ENCODE measurements around the gene PAX3.
A peak's percentile ranks its signal among the peaks of the same experiment; 100 is the strongest.

The PAX3 gene

GRCh38 chr2:222310747-222311318 is 12.0 kb upstream of the PAX3 start:
- DNase-seq (ENCODE audit: low spot score): no peak

GRCh38 chr2:222309766-222310165 is 11.0 kb upstream of the PAX3 start:
- DNase-seq (ENCODE audit: low spot score): no peak

GRCh38 chr2:222309361-222309760 is 10.6 kb upstream of the PAX3 start:
- DNase-seq (ENCODE audit: low spot score): no peak

GRCh38 chr2:222307978-222308730 is 9.4 kb upstream of the PAX3 start:
- no peak for DNase-seq (ENCODE audit: low spot score)

GRCh38 chr2:222307143-222307756 is 8.5 kb upstream of the PAX3 start:
- peak; percentile 26 for DNase-seq (ENCODE audit: low spot score)

- no peak for DNase-seq (ENCODE audit: low spot score)
Observed at GRCh38 chr2:222306393-222307142, 7.8 kb upstream of the PAX3 start.

GRCh38 chr2:222305516-222306392 is 7.0 kb upstream of the PAX3 start:
- peak; percentile 44 for DNase-seq (ENCODE audit: low spot score)

GRCh38 chr2:222304737-222305515 is 6.1 kb upstream of the PAX3 start:
- no peak for DNase-seq (ENCODE audit: low spot score)

GRCh38 chr2:222303828-222304736 is 5.3 kb upstream of the PAX3 start:
- no peak for DNase-seq (ENCODE audit: low spot score)

GRCh38 chr2:222303045-222303827 is 4.4 kb upstream of the PAX3 start:
- no peak for DNase-seq (ENCODE audit: low spot score)

GRCh38 chr2:222302178-222303018 is 3.6 kb upstream of the PAX3 start:
- DNase-seq (ENCODE audit: low spot score): no peak

- DNase-seq (ENCODE audit: low spot score): no peak
Observed at GRCh38 chr2:222301796-222302118, 3.0 kb upstream of the PAX3 start.

- no peak for DNase-seq (ENCODE audit: low spot score)
Observed at GRCh38 chr2:222301053-222301795, 2.4 kb upstream of the PAX3 start.

- DNase-seq (ENCODE audit: low spot score): no peak
Observed at GRCh38 chr2:222300726-222301052, 1.9 kb upstream of the PAX3 start.

GRCh38 chr2:222299906-222300725 is 1.3 kb upstream of the PAX3 start:
- no peak for DNase-seq (ENCODE audit: low spot score)

- no peak for DNase-seq (ENCODE audit: low spot score)
Observed at GRCh38 chr2:222298001-222298310, 842 bp downstream of the PAX3 start.

- no peak for DNase-seq (ENCODE audit: low spot score)
Observed at GRCh38 chr2:222297600-222297935, 1.2 kb downstream of the PAX3 start.

All from kidney tubule cell (primary cell).